Subcutaneous abdominal adipose tissue (tissue), 5 donors: ENCODE data around the gene HDHD3.

Experiments used
- H3K27ac ChIP-seq: one replicate; pipeline ENCODE4 v1.7.0; 2013; ENCODE audit warnings: low read depth, mild to moderate bottlenecking, inconsistent platforms, low read length, moderate library complexity
- H3K27me3 ChIP-seq, 5 donors: one replicate each; pipeline ENCODE4 v1.7.0; 2013; ENCODE audit warnings: low read length in 5 of 5, inconsistent platforms in 1 of 5; ENCODE audit not compliant: control insufficient read depth in 5 of 5, insufficient read depth in 4 of 5
- H3K36me3 ChIP-seq, 5 donors: one replicate each; pipeline ENCODE4 v1.7.0; 2013; ENCODE audit warnings: low read length in 5 of 5; ENCODE audit not compliant: control insufficient read depth in 5 of 5, insufficient read depth in 5 of 5
- H3K4me1 ChIP-seq, 5 donors: one replicate each; pipeline ENCODE4 v1.7.0; 2013; ENCODE audit warnings: low read length in 5 of 5, mild to moderate bottlenecking in 3 of 5, moderate library complexity in 1 of 5; ENCODE audit not compliant: control insufficient read depth in 5 of 5, insufficient read depth in 5 of 5
- H3K4me3 ChIP-seq, 5 donors: one replicate each; pipeline ENCODE4 v1.7.0; 2013; ENCODE audit warnings: low read length in 5 of 5, low read depth in 1 of 5
- H3K9ac ChIP-seq, 5 donors: one replicate each; pipeline ENCODE4 v1.7.0; 2013; ENCODE audit warnings: low read length in 5 of 5, mild to moderate bottlenecking in 4 of 5, moderate library complexity in 3 of 5
- H3K9me3 ChIP-seq, 5 donors: one replicate each; pipeline ENCODE4 v1.7.0; 2013; ENCODE audit warnings: low read length in 5 of 5; ENCODE audit not compliant: control insufficient read depth in 5 of 5
- donor health status: healthy.
- donor health status: healthy.
- donor health status: healthy.
- donor health status: healthy.
- donor health status: healthy.

The HDHD3 gene

GRCh38 chr9:113352006-113352405 lies 24.8 kb downstream of the HDHD3 start:
- H3K9ac ChIP-seq, result no peak overlapping the region
- no peaks in the 10 kb centered on the region for H3K9me3 ChIP-seq
- H3K4me1 ChIP-seq, result peaks cover 2 to 15% (median 10%) of the 10 kb centered on the region in 5 donors
- peaks cover 0 to 20% (median 17%) of the 10 kb centered on the region in 5 donors for H3K27me3 ChIP-seq
- no peak overlapping the region for H3K27ac ChIP-seq
- H3K4me3 ChIP-seq, result no peak overlapping the region
- H3K36me3 ChIP-seq, result no peaks in the 10 kb centered on the region

- peaks cover 0 to 20% (median 17%) of the 10 kb centered on the region in 5 donors for H3K27me3 ChIP-seq
- H3K9ac ChIP-seq, result no peak overlapping the region
- no peaks in the 10 kb centered on the region for H3K36me3 ChIP-seq
- no peaks in the 10 kb centered on the region for H3K9me3 ChIP-seq
- H3K4me1 ChIP-seq, result peaks cover 2 to 15% (median 10%) of the 10 kb centered on the region in 5 donors
- no peak overlapping the region for H3K4me3 ChIP-seq
- no peak overlapping the region for H3K27ac ChIP-seq
Measured at GRCh38 chr9:113350937-113351336, 25.8 kb downstream of the HDHD3 start.

- Histone ChIP-seq H3K27me3 (peaks cover 0 to 20% (median 17%) of the 10 kb centered on the region in 5 donors), H3K36me3 (no peaks in the 10 kb centered on the region), H3K4me1 (peaks cover 2 to 15% (median 10%) of the 10 kb centered on the region in 5 donors), H3K9ac (peak overlapping the region in 1 of 5 donors; percentile 30), H3K27ac (no peak overlapping the region), H3K4me3 (peak overlapping the region; percentile 53 to 70 (median 59)), H3K9me3 (no peaks in the 10 kb centered on the region)
Measured at GRCh38 chr9:113350107-113350661, 26.6 kb downstream of the HDHD3 start.

- no peaks in the 10 kb centered on the region for H3K36me3 ChIP-seq
- peaks cover 0 to 20% (median 17%) of the 10 kb centered on the region in 5 donors for H3K27me3 ChIP-seq
- no peaks in the 10 kb centered on the region for H3K9me3 ChIP-seq
- H3K4me1 ChIP-seq, result peaks cover 2 to 15% (median 10%) of the 10 kb centered on the region in 5 donors
- peak within 1 kb of the TSS; percentile 53 to 70 (median 59) for H3K4me3 ChIP-seq
- no peak within 1 kb of the TSS for H3K27ac ChIP-seq
- peak within 1 kb of the TSS in 2 of 5 donors; percentile 20 to 30 for H3K9ac ChIP-seq
Measured at GRCh38 chr9:113349445-113350094, 27.2 kb downstream of the HDHD3 start, which contains the start of gene BSPRY. BSPRY (plus strand) TSS chr9:113349541; CDS start chr9:113349580, 39 bp downstream.

- Histone ChIP-seq H3K4me3 (peak overlapping the region in 3 of 5 donors; percentile 53 to 70 (median 64)), H3K27ac (no peak overlapping the region), H3K27me3 (peaks cover 0 to 20% (median 16%) of the 10 kb centered on the region in 5 donors), H3K9me3 (no peaks in the 10 kb centered on the region), H3K4me1 (peaks cover 2 to 16% (median 12%) of the 10 kb centered on the region in 5 donors), H3K9ac (no peak overlapping the region), H3K36me3 (no peaks in the 10 kb centered on the region)
Measured at GRCh38 chr9:113349066-113349444, 27.7 kb downstream of the HDHD3 start.

GRCh38 chr9:113348437-113348836 lies 28.3 kb downstream of the HDHD3 start:
- H3K4me1 ChIP-seq, result peaks cover 5 to 20% (median 18%) of the 10 kb centered on the region in 5 donors
- no peaks in the 10 kb centered on the region for H3K9me3 ChIP-seq
- H3K36me3 ChIP-seq, result no peaks in the 10 kb centered on the region
- H3K9ac ChIP-seq, result no peak overlapping the region
- H3K4me3 ChIP-seq, result no peak overlapping the region
- no peak overlapping the region for H3K27ac ChIP-seq
- peaks cover 0 to 20% (median 16%) of the 10 kb centered on the region in 5 donors for H3K27me3 ChIP-seq

- no peak overlapping the region for H3K27ac ChIP-seq
- H3K4me3 ChIP-seq, result no peak overlapping the region
- H3K27me3 ChIP-seq, result peaks cover 0 to 10% (median 7%) of the 10 kb centered on the region in 5 donors
- no peaks in the 10 kb centered on the region for H3K36me3 ChIP-seq
- H3K9ac ChIP-seq, result no peak overlapping the region
- H3K4me1 ChIP-seq, result peaks cover 3 to 24% (median 15%) of the 10 kb centered on the region in 5 donors
- H3K9me3 ChIP-seq, result no peaks in the 10 kb centered on the region
Measured at GRCh38 chr9:113345671-113346070, 31.1 kb downstream of the HDHD3 start.

- H3K9me3 ChIP-seq, result no peaks in the 10 kb centered on the region
- peaks cover 3 to 23% (median 13%) of the 10 kb centered on the region in 5 donors for H3K4me1 ChIP-seq
- H3K27me3 ChIP-seq, result peaks cover 0 to 6% (median 3%) of the 10 kb centered on the region in 5 donors
- H3K9ac ChIP-seq, result no peak overlapping the region
- no peaks in the 10 kb centered on the region for H3K36me3 ChIP-seq
- no peak overlapping the region for H3K27ac ChIP-seq
- H3K4me3 ChIP-seq, result no peak overlapping the region
Measured at GRCh38 chr9:113345190-113345589, 31.6 kb downstream of the HDHD3 start.

GRCh38 chr9:113343732-113344231 lies 33.0 kb downstream of the HDHD3 start:
- Histone ChIP-seq H3K9me3 (no peaks in the 10 kb centered on the region), H3K4me1 (peaks cover 5 to 26% (median 15%) of the 10 kb centered on the region in 5 donors), H3K36me3 (no peaks in the 10 kb centered on the region), H3K27ac (peak overlapping the region; percentile 79), H3K9ac (peak overlapping the region in 1 of 5 donors; percentile 52), H3K4me3 (no peak overlapping the region), H3K27me3 (no peaks in the 10 kb centered on the region)
